SK-MEL-5 (cell line): ENCODE measurements around the gene NUCKS1. TPM values are rescaled to one million over a fixed set of nuclear protein-coding genes. Genes with fewer than 3 reads are reported as not detected.

Source experiments
- DNase-seq: peaks from one replicate; pipeline ENCODE4 v3.0.0-alpha.2; 2016; ENCODE audit warnings: low read depth, low spot score
- in situ Hi-C: cut with HindIII; loops from 2 replicates; pipeline ENCODE4 v1.10.0; 2016; ENCODE audit warnings: low sequenced_read_pairs, high pct_unique_total_duplicates, low pct_unique_long_range_greater_than_20kb
- polyA plus RNA-seq, 2 experiments: library from polyadenylated mRNA; depleted of rRNA; stranded (reverse); fragments of >200 nt; gene quantifications; 2 replicates each; pipeline ENCODE4 v1.2.3, GENCODE V29; 2015
- total RNA-seq: library from RNA; depleted of rRNA; stranded (reverse); fragments of >200 nt; shearing (Covaris generic); gene quantifications from 2 replicates; pipeline ENCODE4 v1.2.3, GENCODE V29; 2014; rRNA removed

The NUCKS1 gene
- total RNA-seq, result 63.2 and 69.2 TPM in 2 replicates
- 40.0 and 47.2 TPM in 2 replicates for polyA plus RNA-seq (2015; cell fraction: cytosol; rRNA removed)
- polyA plus RNA-seq (2015; cell fraction: nucleus; rRNA removed), result 19.9 and 20.4 TPM in 2 replicates

GRCh38 chr1:205750138-205751035 is at the start of gene NUCKS1:
TSS of gene NUCKS1 (minus strand) at chr1:205750182. CDS start at chr1:205749973, 209 bp downstream.
- peak; percentile 99 for DNase-seq
- in situ Hi-C loops, result no loop called here

GRCh38 chr1:205798577-205798976 is 48.6 kb upstream of the NUCKS1 start:
- in situ Hi-C loops, result no loop called here
- no peak for DNase-seq

GRCh38 chr1:205797168-205797567 is 47.2 kb upstream of the NUCKS1 start:
- in situ Hi-C loops, result no loop called here
- DNase-seq, result no peak

- no peak for DNase-seq
- in situ Hi-C loops, result no loop called here
These were observed 44.2 kb upstream of the NUCKS1 start for GRCh38 chr1:205794011-205794730.

- DNase-seq, result no peak
- in situ Hi-C loops, result no loop called here
These were observed 43.1 kb upstream of the NUCKS1 start for GRCh38 chr1:205792961-205793673.

GRCh38 chr1:205792481-205792881 is 42.5 kb upstream of the NUCKS1 start:
- no peak for DNase-seq
- in situ Hi-C loops, result no loop called here

GRCh38 chr1:205791568-205792180 is 41.7 kb upstream of the NUCKS1 start:
- peak; percentile 73 for DNase-seq
- in situ Hi-C loops, result no loop called here

GRCh38 chr1:205787287-205787916 is 37.4 kb upstream of the NUCKS1 start:
- in situ Hi-C loops, result no loop called here

GRCh38 chr1:205786601-205787000 is 36.6 kb upstream of the NUCKS1 start:
- in situ Hi-C loops, result no loop called here
- no peak for DNase-seq

More at GRCh38 chr1:205787287-205787916, 37.4 kb upstream of the NUCKS1 start:
- no peak for DNase-seq

GRCh38 chr1:205785446-205785845 is 35.5 kb upstream of the NUCKS1 start:
- in situ Hi-C loops, result no loop called here

GRCh38 chr1:205783904-205784303 is 33.9 kb upstream of the NUCKS1 start:
- in situ Hi-C loops, result no loop called here
- no peak for DNase-seq

More at GRCh38 chr1:205785446-205785845, 35.5 kb upstream of the NUCKS1 start:
- no peak for DNase-seq

GRCh38 chr1:205783433-205783795 is 33.4 kb upstream of the NUCKS1 start:
- no peak for DNase-seq
- in situ Hi-C loops, result no loop called here

- in situ Hi-C loops, result no loop called here
- no peak for DNase-seq
These were observed 32.8 kb upstream of the NUCKS1 start for GRCh38 chr1:205782627-205783432.

- in situ Hi-C loops, result no loop called here
- DNase-seq, result no peak
These were observed 30.4 kb upstream of the NUCKS1 start for GRCh38 chr1:205780335-205780734.

GRCh38 chr1:205777994-205778393 is 28.0 kb upstream of the NUCKS1 start:
- in situ Hi-C loops, result no loop called here
- no peak for DNase-seq

GRCh38 chr1:205775717-205776056 is 25.7 kb upstream of the NUCKS1 start:
- in situ Hi-C loops, result no loop called here
- DNase-seq, result no peak
